AG04450 (cell line): ENCODE data around the gene ZNF785. TPM values are rescaled to one million over a fixed set of nuclear protein-coding genes. Genes with fewer than 3 reads are reported as not detected.

Experiments used
- CTCF ChIA-PET: fragments of 300-600, 350-600 bp; formaldehyde crosslinking; extraction: SDS; loops from one replicate; lab custom pipeline; 2022; ENCODE audit warnings: antibody characterized with exemption, inconsistent platforms; lab: Charles Lee
- POLR2A ChIA-PET: fragments of 350-600 bp; formaldehyde crosslinking; extraction: SDS; loops from one replicate; lab custom pipeline; 2021; ENCODE audit warnings: antibody characterized with exemption, inconsistent platforms; lab: Yijun Ruan, JAX
- DNase-seq: peaks from one replicate; pipeline ENCODE4 v3.0.0-alpha.2; 2011; ENCODE audit warnings: low read depth, low spot score
- H3K27ac ChIP-seq: one replicate; pipeline ENCODE4 v1.5.1; 2012; ENCODE audit warnings: low read depth, low read length, control low read depth
- H3K27me3 ChIP-seq: one replicate; pipeline ENCODE4 v1.6.0; 2012; ENCODE audit warnings: low read length; ENCODE audit not compliant: control insufficient read depth, insufficient read depth
- H3K4me3 ChIP-seq: 2 replicates; pipeline ENCODE4 v1.5.1; 2011; ENCODE audit warnings: mild to moderate bottlenecking, low read depth, low read length, control low read depth
- H3K9me3 ChIP-seq: 2 replicates; pipeline ENCODE4 v1.5.1; 2012; ENCODE audit warnings: low read length; ENCODE audit not compliant: control insufficient read depth, insufficient read depth
- CTCF ChIP-seq: IDR thresholded peaks from 2 replicates; pipeline ENCODE4 v1.5.1; 2011; ENCODE audit warnings: low read depth, low read length, control low read depth, inconsistent platforms
- polyA plus RNA-seq: library from polyadenylated mRNA; depleted of rRNA; stranded (reverse); fragments of >200 nt; gene quantifications from 2 replicates; pipeline ENCODE4 v1.2.3, GENCODE V29; 2011

The ZNF785 gene
- polyA plus RNA-seq, 1 experiment = 6.6 TPM

GRCh38 chr16:30569746-30570635 is 15.5 kb downstream of the ZNF785 start:
- H3K27ac ChIP-seq = no peak overlapping the region
- DNase-seq = no peak
- TF ChIP-seq CTCF = no peak
- POLR2A ChIA-PET = interaction anchor here (2.1 kb wide), 1 partner anchor 12 kb away, joined by 6 read pairs; the partner anchor contains the start of gene ZNF764
- no peaks in the 10 kb centered on the region; the same call in 1 of the 2 replicates for H3K9me3 ChIP-seq
- H3K27me3 ChIP-seq = peaks cover 4% of the 10 kb centered on the region
- CTCF ChIA-PET = no interaction called here
- H3K4me3 ChIP-seq = no peak overlapping the region

GRCh38 chr16:30569281-30569680 is 16.2 kb downstream of the ZNF785 start:
- no peak for DNase-seq
- POLR2A ChIA-PET = no interaction called here
- TF ChIP-seq CTCF = no peak
- H3K9me3 ChIP-seq = no peaks in the 10 kb centered on the region; the same call in 1 of the 2 replicates
- peaks cover 4% of the 10 kb centered on the region for H3K27me3 ChIP-seq
- H3K4me3 ChIP-seq = no peak overlapping the region
- no peak overlapping the region for H3K27ac ChIP-seq
- CTCF ChIA-PET = no interaction called here

- ChIA-PET CTCF (interaction anchor here (0.6 kb wide), 1 partner anchor 37 kb away, joined by 3 read pairs; no protein-coding TSS in a partner anchor), POLR2A (interaction anchor here (0.6 to 1.4 kb wide), 2 partner anchors 10 to 496 kb away, joined by 3 to 12 read pairs; partner anchors contain the start of gene ZNF764)
Measured at GRCh38 chr16:30567991-30568638, 17.4 kb downstream of the ZNF785 start.

GRCh38 chr16:30567160-30567990 is 18.1 kb downstream of the ZNF785 start:
- TF ChIP-seq CTCF = no peak
- ChIA-PET POLR2A (interaction anchor here (1.0 to 1.4 kb wide), 2 partner anchors 9 to 160 kb away, joined by 3 to 12 read pairs; partner anchors contain the start of genes ZNF764 and ZNF771), CTCF (interaction anchor here (0.6 kb wide), 1 partner anchor 18 kb away, joined by 5 read pairs; no protein-coding TSS in a partner anchor)
- Histone ChIP-seq H3K27ac (peak overlapping the region; percentile 31), H3K27me3 (peaks cover 4% of the 10 kb centered on the region), H3K9me3 (no peaks in the 10 kb centered on the region; the same call in 1 of the 2 replicates), H3K4me3 (no peak overlapping the region)
- DNase-seq = no peak

More at GRCh38 chr16:30567991-30568638, 17.4 kb downstream of the ZNF785 start:
- no peaks in the 10 kb centered on the region; the same call in 1 of the 2 replicates for H3K9me3 ChIP-seq
- H3K27ac ChIP-seq = peak overlapping the region; percentile 31
- peaks cover 4% of the 10 kb centered on the region for H3K27me3 ChIP-seq
- no peak overlapping the region for H3K4me3 ChIP-seq
- TF ChIP-seq CTCF = no peak
- peak; percentile 33 for DNase-seq
